ENCODE results near the gene ADAMTSL1. TPM values are rescaled to one million over a fixed set of nuclear protein-coding genes. Genes with fewer than 3 reads are reported as not detected.

Gene ADAMTSL1
- total RNA-seq, 1 donor from 2014 or later: not detected

GRCh38 chr9:18531136-18532065 is 57.4 kb downstream of the ADAMTSL1 start:
- no peak for DNase-seq (ENCODE audit: low spot score)
- Mint-ChIP-seq H3K36me3 (ENCODE audit: low read depth) (no peaks in the 10 kb centered on the region), H3K27ac (no peak overlapping the region), H3K4me1 (ENCODE audit: low read depth) (no peaks in the 10 kb centered on the region), H3K27me3 (ENCODE audit: low read depth) (no peaks in the 10 kb centered on the region), H3K4me3 (ENCODE audit: low read depth) (no peak overlapping the region), H3K9me3 (peaks cover 22% of the 10 kb centered on the region)
- intact Hi-C loops (cut with micrococcal nuclease): no loop called here

- Mint-ChIP-seq H3K27ac (no peak overlapping the region), H3K27me3 (ENCODE audit: low read depth) (no peaks in the 10 kb centered on the region), H3K36me3 (ENCODE audit: low read depth) (no peaks in the 10 kb centered on the region), H3K9me3 (peaks cover 26% of the 10 kb centered on the region), H3K4me3 (ENCODE audit: low read depth) (no peak overlapping the region), H3K4me1 (ENCODE audit: low read depth) (no peaks in the 10 kb centered on the region)
- DNase-seq (ENCODE audit: low spot score): no peak
- intact Hi-C loops (cut with micrococcal nuclease): no loop called here
These were observed 60.7 kb downstream of the ADAMTSL1 start for GRCh38 chr9:18534611-18535010.

GRCh38 chr9:18536554-18536953 is 62.6 kb downstream of the ADAMTSL1 start:
- H3K27me3 Mint-ChIP-seq (ENCODE audit: low read depth): no peaks in the 10 kb centered on the region

GRCh38 chr9:18539203-18539693 is 65.3 kb downstream of the ADAMTSL1 start:
- Mint-ChIP-seq H3K4me3 (ENCODE audit: low read depth) (no peak overlapping the region), H3K4me1 (ENCODE audit: low read depth) (no peaks in the 10 kb centered on the region), H3K27me3 (ENCODE audit: low read depth) (no peaks in the 10 kb centered on the region), H3K9me3 (peaks cover 16% of the 10 kb centered on the region), H3K27ac (no peak overlapping the region), H3K36me3 (ENCODE audit: low read depth) (no peaks in the 10 kb centered on the region)
- no peak for DNase-seq (ENCODE audit: low spot score)
- intact Hi-C loops (cut with micrococcal nuclease): no loop called here

More at GRCh38 chr9:18536554-18536953, 62.6 kb downstream of the ADAMTSL1 start:
- no peak for DNase-seq (ENCODE audit: low spot score)
- H3K36me3 Mint-ChIP-seq (ENCODE audit: low read depth): no peaks in the 10 kb centered on the region
- H3K9me3 Mint-ChIP-seq: peaks cover 26% of the 10 kb centered on the region
- no peaks in the 10 kb centered on the region for H3K4me1 Mint-ChIP-seq (ENCODE audit: low read depth)
- no peak overlapping the region for H3K27ac Mint-ChIP-seq
- intact Hi-C loops (cut with micrococcal nuclease): no loop called here
- no peak overlapping the region for H3K4me3 Mint-ChIP-seq (ENCODE audit: low read depth)

- no peaks in the 10 kb centered on the region for H3K9me3 Mint-ChIP-seq
- no peak overlapping the region for H3K27ac Mint-ChIP-seq
- no peak overlapping the region for H3K4me3 Mint-ChIP-seq (ENCODE audit: low read depth)
- intact Hi-C loops (cut with micrococcal nuclease): no loop called here
- H3K27me3 Mint-ChIP-seq (ENCODE audit: low read depth): no peaks in the 10 kb centered on the region
- DNase-seq (ENCODE audit: low spot score): no peak
- H3K4me1 Mint-ChIP-seq (ENCODE audit: low read depth): no peaks in the 10 kb centered on the region
- no peaks in the 10 kb centered on the region for H3K36me3 Mint-ChIP-seq (ENCODE audit: low read depth)
These were observed 69.0 kb downstream of the ADAMTSL1 start for GRCh38 chr9:18542837-18543405.

- no peaks in the 10 kb centered on the region for H3K27me3 Mint-ChIP-seq (ENCODE audit: low read depth)
- no peak for DNase-seq (ENCODE audit: low spot score)
- no peaks in the 10 kb centered on the region for H3K9me3 Mint-ChIP-seq
- H3K4me1 Mint-ChIP-seq (ENCODE audit: low read depth): no peaks in the 10 kb centered on the region
- no peak overlapping the region for H3K4me3 Mint-ChIP-seq (ENCODE audit: low read depth)
- H3K36me3 Mint-ChIP-seq (ENCODE audit: low read depth): no peaks in the 10 kb centered on the region
- intact Hi-C loops (cut with micrococcal nuclease): no loop called here
- no peak overlapping the region for H3K27ac Mint-ChIP-seq
These were observed 69.6 kb downstream of the ADAMTSL1 start for GRCh38 chr9:18543406-18544192.

- Mint-ChIP-seq H3K4me3 (ENCODE audit: low read depth) (no peak overlapping the region), H3K9me3 (no peaks in the 10 kb centered on the region)
These were observed 70.5 kb downstream of the ADAMTSL1 start for GRCh38 chr9:18544456-18544855.

GRCh38 chr9:18545636-18546360 is 71.8 kb downstream of the ADAMTSL1 start:
- DNase-seq (ENCODE audit: low spot score): no peak
- Mint-ChIP-seq H3K27ac (no peak overlapping the region), H3K36me3 (ENCODE audit: low read depth) (no peaks in the 10 kb centered on the region), H3K4me3 (ENCODE audit: low read depth) (no peak overlapping the region), H3K4me1 (ENCODE audit: low read depth) (no peaks in the 10 kb centered on the region), H3K27me3 (ENCODE audit: low read depth) (no peaks in the 10 kb centered on the region), H3K9me3 (no peaks in the 10 kb centered on the region)
- intact Hi-C loops (cut with micrococcal nuclease): no loop called here

More at GRCh38 chr9:18544456-18544855, 70.5 kb downstream of the ADAMTSL1 start:
- Mint-ChIP-seq H3K4me1 (ENCODE audit: low read depth) (no peaks in the 10 kb centered on the region), H3K27me3 (ENCODE audit: low read depth) (no peaks in the 10 kb centered on the region), H3K27ac (no peak overlapping the region), H3K36me3 (ENCODE audit: low read depth) (no peaks in the 10 kb centered on the region)
- DNase-seq (ENCODE audit: low spot score): no peak
- intact Hi-C loops (cut with micrococcal nuclease): no loop called here

- Mint-ChIP-seq H3K9me3 (no peaks in the 10 kb centered on the region), H3K4me3 (ENCODE audit: low read depth) (no peak overlapping the region), H3K4me1 (ENCODE audit: low read depth) (no peaks in the 10 kb centered on the region), H3K27ac (no peak overlapping the region), H3K36me3 (ENCODE audit: low read depth) (no peaks in the 10 kb centered on the region), H3K27me3 (ENCODE audit: low read depth) (no peaks in the 10 kb centered on the region)
- DNase-seq (ENCODE audit: low spot score): no peak
- intact Hi-C loops (cut with micrococcal nuclease): no loop called here
These were observed 74.5 kb downstream of the ADAMTSL1 start for GRCh38 chr9:18548456-18548855.

- H3K27me3 Mint-ChIP-seq (ENCODE audit: low read depth): no peaks in the 10 kb centered on the region
- H3K27ac Mint-ChIP-seq: no peak overlapping the region
- no peaks in the 10 kb centered on the region for H3K9me3 Mint-ChIP-seq
- H3K4me3 Mint-ChIP-seq (ENCODE audit: low read depth): no peak overlapping the region
- intact Hi-C loops (cut with micrococcal nuclease): no loop called here
- H3K4me1 Mint-ChIP-seq (ENCODE audit: low read depth): no peaks in the 10 kb centered on the region
- no peak for DNase-seq (ENCODE audit: low spot score)
- H3K36me3 Mint-ChIP-seq (ENCODE audit: low read depth): no peaks in the 10 kb centered on the region
These were observed 75.8 kb downstream of the ADAMTSL1 start for GRCh38 chr9:18549772-18550171.

GRCh38 chr9:18550286-18550685 is 76.3 kb downstream of the ADAMTSL1 start:
- Mint-ChIP-seq H3K27ac (no peak overlapping the region), H3K9me3 (no peaks in the 10 kb centered on the region), H3K36me3 (ENCODE audit: low read depth) (no peaks in the 10 kb centered on the region), H3K27me3 (ENCODE audit: low read depth) (no peaks in the 10 kb centered on the region), H3K4me3 (ENCODE audit: low read depth) (no peak overlapping the region), H3K4me1 (ENCODE audit: low read depth) (no peaks in the 10 kb centered on the region)
- DNase-seq (ENCODE audit: low spot score): no peak
- intact Hi-C loops (cut with micrococcal nuclease): no loop called here

GRCh38 chr9:18554244-18554643 is 80.3 kb downstream of the ADAMTSL1 start:
- no peak for DNase-seq (ENCODE audit: low spot score)
- Mint-ChIP-seq H3K9me3 (no peaks in the 10 kb centered on the region), H3K4me1 (ENCODE audit: low read depth) (no peaks in the 10 kb centered on the region), H3K36me3 (ENCODE audit: low read depth) (no peaks in the 10 kb centered on the region), H3K27ac (no peak overlapping the region), H3K27me3 (ENCODE audit: low read depth) (no peaks in the 10 kb centered on the region), H3K4me3 (ENCODE audit: low read depth) (no peak overlapping the region)
- intact Hi-C loops (cut with micrococcal nuclease): no loop called here
